GM13976 (cell line): ENCODE data around the gene BRD7.

Experiments used
- DNase-seq: peaks from one replicate; pipeline ENCODE4 v3.0.0; 2012; ENCODE audit warnings: low spot score
- CTCF ChIP-seq: IDR thresholded peaks from 2 replicates; pipeline ENCODE4 v1.5.1; 2012; ENCODE audit warnings: borderline replicate concordance, mild to moderate bottlenecking; ENCODE audit not compliant: insufficient read depth; ENCODE audit errors: extremely low read depth, missing control alignments, control extremely low read depth
- in situ Hi-C: fragments of 300-500 bp; cut with MboI; formaldehyde crosslinking; loops from one replicate; pipeline ENCODE4 v1.12.0; 2022; ENCODE audit warnings: low sequenced_read_pairs, mixed read lengths, inconsistent platforms; ENCODE audit not compliant: unreplicated experiment

BRD7 gene

GRCh38 chr16:50279504-50279865 is 89.3 kb downstream of the BRD7 start:
- TF ChIP-seq CTCF, result no peak
- in situ Hi-C loops, result no loop called here
- no peak for DNase-seq

- no peak for TF ChIP-seq CTCF
- in situ Hi-C loops, result no loop called here
- DNase-seq, result no peak
Observed at GRCh38 chr16:50278251-50278650, 90.5 kb downstream of the BRD7 start.

GRCh38 chr16:50276801-50277555 is 91.8 kb downstream of the BRD7 start:
- TF ChIP-seq CTCF, result no peak
- DNase-seq, result no peak
- in situ Hi-C loops, result no loop called here

- no peak for DNase-seq
- TF ChIP-seq CTCF, result no peak
- in situ Hi-C loops, result no loop called here
Observed at GRCh38 chr16:50276326-50276640, 92.5 kb downstream of the BRD7 start.

GRCh38 chr16:50275428-50276325 is 93.1 kb downstream of the BRD7 start:
- DNase-seq, result no peak
- TF ChIP-seq CTCF, result no peak
- in situ Hi-C loops, result no loop called here

- TF ChIP-seq CTCF, result no peak
- in situ Hi-C loops, result no loop called here
- no peak for DNase-seq
Observed at GRCh38 chr16:50275098-50275415, 93.7 kb downstream of the BRD7 start.
